Activated T-cell treated with anti-CD3 and anti-CD28 coated beads, Interleukin-2, amount 50 U/mL, for 72 hours (primary cell): ENCODE data around the gene IL6R. TPM values are rescaled to one million over a fixed set of nuclear protein-coding genes. Genes with fewer than 3 reads are reported as not detected.

Source experiments
- ATAC-seq, 2 donors: fragments of 150-1000 bp; cut with Tn5 transposase; replicated peaks in 1 of 2; 2 replicates each; pipeline ENCODE4 v1.10.0; 2021; ENCODE audit warnings: moderate library complexity in 2 of 2, mild to moderate bottlenecking in 1 of 2
- DNase-seq, 2 donors: peaks; one replicate each; pipeline ENCODE4 v3.0.0; 2021 to 2022; ENCODE audit warnings: mixed read lengths in 1 of 2
- H3K27ac Mint-ChIP-seq: one replicate; pipeline ENCODE4 v1.8.0; 2022; ENCODE audit warnings: mild to moderate bottlenecking, moderate library complexity, mixed read lengths
- H3K27me3 Mint-ChIP-seq: one replicate; pipeline ENCODE4 v1.8.0; 2022; ENCODE audit warnings: low read depth, mixed read lengths
- H3K36me3 Mint-ChIP-seq, 2 donors: one replicate each; pipeline ENCODE4 v1.8.0; 2022; ENCODE audit warnings: mixed read lengths in 2 of 2, mild to moderate bottlenecking in 1 of 2; ENCODE audit not compliant: insufficient read depth in 2 of 2
- H3K4me1 Mint-ChIP-seq: one replicate; pipeline ENCODE4 v1.8.0; 2022; ENCODE audit warnings: low read depth, mixed read lengths
- H3K4me3 Mint-ChIP-seq, 2 donors: one replicate each; pipeline ENCODE4 v1.8.0; 2022; ENCODE audit warnings: mild to moderate bottlenecking in 2 of 2, mixed read lengths in 2 of 2, moderate library complexity in 2 of 2
- H3K9me3 Mint-ChIP-seq, 2 donors: one replicate each; pipeline ENCODE4 v1.8.0; 2022; ENCODE audit warnings: mixed read lengths in 2 of 2
- total RNA-seq, 2 donors: library from RNA; stranded (reverse); gene quantifications; one replicate each; pipeline ENCODE4 v1.2.3, GENCODE V29; 2022

Gene IL6R
- total RNA-seq, 2 donors from 2014 or later = 5.7 to 12.6 TPM

DNA sequence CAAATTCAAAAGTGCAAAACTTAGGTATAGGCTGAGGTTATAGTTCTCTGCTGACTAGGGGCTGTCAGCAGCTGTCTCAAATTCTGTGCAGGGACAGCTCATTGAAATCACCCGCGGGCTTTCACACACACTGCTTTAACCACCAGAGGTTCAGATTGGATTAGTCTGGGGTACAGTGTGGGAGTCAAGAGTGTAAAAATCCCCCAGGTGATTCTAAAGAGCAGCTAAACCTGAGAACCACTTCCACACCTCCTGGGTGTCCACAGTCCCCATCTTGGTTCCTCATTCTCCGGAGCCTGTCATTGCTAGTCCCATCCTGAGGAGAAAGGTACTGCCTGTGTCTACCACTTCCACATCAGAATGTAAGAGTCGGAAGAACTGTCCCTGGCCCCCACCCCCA lies 87.0 kb downstream of the IL6R start:
- Mint-ChIP-seq H3K27ac (no peak overlapping the region), H3K27me3 (peaks cover 11% of the 10 kb centered on the region), H3K4me3 (no peak overlapping the region), H3K4me1 (peaks cover 45% of the 10 kb centered on the region), H3K36me3 (no peaks in the 10 kb centered on the region), H3K9me3 (no peaks in the 10 kb centered on the region)
- DNase-seq = peak in 1 of 2 donors; percentile 12
- ATAC-seq = peak; percentile 47 to 65

DNA sequence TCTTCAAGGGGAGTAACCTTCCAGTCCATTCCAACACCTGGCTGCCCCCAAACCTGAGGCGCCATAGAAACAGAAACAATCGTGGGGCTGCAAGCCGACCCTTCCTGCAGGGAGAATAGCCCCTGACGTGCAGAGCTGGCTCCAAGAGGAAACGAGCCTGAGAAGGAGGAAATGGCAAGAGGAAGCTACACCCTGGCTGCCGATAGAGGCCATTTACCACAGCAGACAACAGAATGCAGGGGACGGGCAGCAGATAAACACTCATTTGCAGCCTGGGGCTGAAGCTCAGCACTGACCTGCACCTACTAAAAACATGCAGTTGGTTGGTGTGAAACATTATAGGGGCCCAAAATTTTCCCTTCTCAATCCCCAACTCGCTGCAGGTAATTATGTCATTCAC lies 88.1 kb downstream of the IL6R start:
- Mint-ChIP-seq H3K4me3 (peak overlapping the region in 1 of 2 donors; percentile 3), H3K36me3 (no peaks in the 10 kb centered on the region), H3K27ac (no peak overlapping the region), H3K4me1 (peaks cover 57% of the 10 kb centered on the region), H3K9me3 (no peaks in the 10 kb centered on the region), H3K27me3 (peaks cover 11% of the 10 kb centered on the region)
- ATAC-seq (no peak), DNase-seq (peak in 1 of 2 donors; percentile 7)

DNA sequence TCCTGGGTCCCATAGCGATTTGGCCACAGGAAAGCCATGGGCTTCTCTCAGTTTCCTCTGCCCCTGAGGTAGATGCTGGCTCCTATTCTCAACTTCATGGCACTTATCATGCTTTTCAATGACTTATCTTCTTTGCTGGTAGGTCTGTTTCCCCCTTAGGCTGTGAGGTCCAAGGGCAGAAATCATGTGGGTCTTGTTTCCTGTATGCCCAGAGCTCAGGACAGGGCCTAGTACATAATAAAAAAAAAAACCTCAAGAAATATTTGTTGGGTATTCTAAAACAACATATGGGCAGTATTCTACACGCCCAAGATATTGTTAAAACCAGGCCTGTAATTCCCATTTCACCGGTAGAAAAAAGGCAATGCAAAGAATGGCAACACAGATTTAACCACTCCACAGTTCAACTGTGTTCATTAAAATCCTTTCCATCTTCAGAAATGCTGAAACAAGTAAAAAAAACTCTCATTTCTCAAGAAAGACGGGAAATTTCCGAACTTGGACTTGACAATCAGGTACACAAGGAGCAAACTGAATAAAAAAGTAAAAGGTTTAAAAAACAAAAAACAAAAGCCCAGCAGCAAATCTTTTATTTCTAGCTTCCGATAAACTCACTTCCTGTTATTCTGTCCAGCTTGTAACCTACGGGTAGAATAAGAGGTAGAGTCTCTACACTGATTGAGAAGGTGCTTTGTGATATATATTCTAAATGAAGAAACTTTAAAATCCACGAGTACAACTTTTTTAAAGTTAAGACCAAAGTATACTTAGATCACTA lies 90.5 kb downstream of the IL6R start:
- Mint-ChIP-seq H3K36me3 (peaks cover 8% of the 10 kb centered on the region in 2 donors), H3K27me3 (peaks cover 22% of the 10 kb centered on the region), H3K27ac (no peak overlapping the region), H3K9me3 (peaks cover 4 to 5% of the 10 kb centered on the region in 2 donors), H3K4me1 (peaks cover 69% of the 10 kb centered on the region), H3K4me3 (no peak overlapping the region)
- ATAC-seq (no peak), DNase-seq (no peak)

DNA sequence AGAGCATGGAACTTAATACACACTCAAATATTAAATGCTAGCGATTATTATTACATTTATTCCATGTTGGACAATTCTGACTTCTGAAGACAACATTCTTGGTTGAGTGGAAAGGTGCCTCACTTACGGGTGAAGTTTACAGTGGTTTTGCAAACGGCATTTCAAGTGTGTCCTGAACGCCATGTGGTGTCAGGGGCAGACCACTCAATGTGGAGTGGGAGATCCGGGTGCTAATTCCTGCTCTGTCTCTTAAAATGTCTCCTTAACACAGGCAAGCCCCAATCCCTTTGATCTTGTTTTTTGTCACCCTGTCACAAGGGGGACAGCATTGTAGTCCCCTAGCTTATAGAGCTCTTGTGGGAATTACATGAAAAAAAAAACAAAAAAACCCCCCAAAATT lies 91.2 kb downstream of the IL6R start:
- Mint-ChIP-seq H3K36me3 (peaks cover 9 to 12% of the 10 kb centered on the region in 2 donors), H3K9me3 (peaks cover 4 to 5% of the 10 kb centered on the region in 2 donors), H3K4me3 (peak overlapping the region; percentile 80 to 82), H3K27me3 (peaks cover 24% of the 10 kb centered on the region), H3K4me1 (peaks cover 70% of the 10 kb centered on the region), H3K27ac (peak overlapping the region; percentile 77)
- no peak for ATAC-seq
- no peak for DNase-seq

DNA sequence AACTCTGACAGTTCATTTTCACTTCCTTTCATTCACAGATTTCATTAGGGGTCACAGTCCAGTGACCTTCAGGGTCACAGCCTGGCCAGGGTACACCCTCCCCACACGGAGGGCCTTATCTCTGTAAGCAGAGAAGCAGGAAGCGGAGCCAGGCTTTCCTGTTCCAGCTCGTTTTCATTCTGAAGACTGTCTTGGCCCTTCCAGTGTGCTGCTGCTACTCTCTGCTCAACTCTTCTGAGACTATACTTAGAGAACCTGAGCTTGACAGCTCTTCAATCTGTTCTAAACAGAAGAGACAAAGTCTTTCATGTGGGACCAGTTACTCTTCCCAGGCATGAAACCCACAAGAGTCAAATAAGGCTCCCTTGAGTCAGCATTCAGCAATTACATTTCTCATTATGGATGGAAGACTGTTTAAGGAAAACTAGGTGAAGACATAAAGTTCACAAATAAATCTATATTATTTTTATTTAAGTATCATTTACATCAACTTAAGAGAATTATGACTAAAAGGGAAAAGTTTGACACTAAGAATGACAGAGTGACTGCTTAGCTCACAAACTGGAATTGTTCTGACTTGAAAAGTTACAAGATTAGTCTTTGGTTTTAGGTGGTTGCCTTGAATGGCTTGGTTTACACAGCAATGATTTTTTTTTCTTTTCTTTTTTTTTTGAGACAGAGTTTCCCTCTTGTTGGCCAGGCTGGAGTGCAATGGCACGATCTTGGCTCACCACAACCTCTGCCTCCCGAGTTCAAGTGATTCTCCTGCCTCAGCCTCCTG lies 92.1 kb downstream of the IL6R start:
- H3K4me3 Mint-ChIP-seq = peak overlapping the region; percentile 80 to 82
- H3K4me1 Mint-ChIP-seq = peaks cover 63% of the 10 kb centered on the region
- peak in 1 of 2 donors; percentile 11 for DNase-seq

DNA sequence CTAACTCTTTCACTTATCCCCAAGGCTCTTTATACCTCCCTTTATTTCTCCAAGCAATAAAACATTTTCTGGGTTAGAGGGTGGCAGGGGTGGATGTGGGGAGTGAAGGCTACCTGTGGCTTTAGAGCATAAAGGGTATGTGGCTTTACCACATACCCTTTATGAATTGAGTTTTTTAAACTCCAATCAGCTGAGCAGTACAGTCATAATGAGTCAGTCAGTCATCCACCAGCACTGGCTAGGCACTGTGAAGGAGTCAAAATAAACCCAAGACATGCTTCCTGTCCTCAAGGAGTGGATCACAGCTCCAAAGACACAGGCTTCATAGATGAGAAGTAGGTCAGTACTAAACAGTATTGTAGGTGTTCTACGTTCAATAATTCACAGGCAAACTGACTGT lies 94.3 kb downstream of the IL6R start:
- DNase-seq = peak; percentile 18 to 27
- H3K9me3 Mint-ChIP-seq = peaks cover 4 to 5% of the 10 kb centered on the region in 2 donors
- H3K4me1 Mint-ChIP-seq = peaks cover 44% of the 10 kb centered on the region
- peaks cover 11 to 12% of the 10 kb centered on the region in 2 donors for H3K36me3 Mint-ChIP-seq
- H3K27ac Mint-ChIP-seq = no peak overlapping the region
- H3K27me3 Mint-ChIP-seq = peaks cover 30% of the 10 kb centered on the region
- peak overlapping the region in 1 of 2 donors; percentile 56 for H3K4me3 Mint-ChIP-seq
- peak; percentile 65 to 74 for ATAC-seq

More for the DNA sequence above, 92.1 kb downstream of the IL6R start:
- peaks cover 9 to 12% of the 10 kb centered on the region in 2 donors for H3K36me3 Mint-ChIP-seq
- H3K27me3 Mint-ChIP-seq = peaks cover 20% of the 10 kb centered on the region
- peak overlapping the region; percentile 77 for H3K27ac Mint-ChIP-seq
- peaks cover 4 to 5% of the 10 kb centered on the region in 2 donors for H3K9me3 Mint-ChIP-seq
- peak; percentile 77 to 79 for ATAC-seq

DNA sequence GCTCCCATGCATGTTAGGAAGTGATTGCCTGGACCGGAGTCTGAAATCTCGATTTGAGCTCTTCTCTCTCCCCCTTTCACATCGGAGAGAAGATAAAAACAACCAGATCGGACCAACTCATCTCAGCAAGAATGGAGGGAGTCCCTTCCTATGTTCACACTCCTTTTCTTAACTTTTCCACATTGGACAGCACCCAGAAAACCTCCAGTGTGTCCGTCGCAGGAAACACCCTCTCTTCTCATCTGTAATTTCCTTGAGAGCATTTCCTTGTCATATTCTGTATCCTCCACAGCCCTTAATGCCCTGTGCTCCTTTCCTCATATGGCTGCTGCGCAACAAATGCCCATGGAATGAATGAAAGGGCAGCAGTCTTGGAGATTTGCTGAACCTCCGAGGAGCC lies 95.4 kb downstream of the IL6R start:
- Mint-ChIP-seq H3K9me3 (peaks cover 4 to 5% of the 10 kb centered on the region in 2 donors), H3K27me3 (peaks cover 39% of the 10 kb centered on the region), H3K36me3 (peaks cover 11 to 12% of the 10 kb centered on the region in 2 donors), H3K27ac (no peak overlapping the region), H3K4me1 (peaks cover 42% of the 10 kb centered on the region), H3K4me3 (peak overlapping the region in 1 of 2 donors; percentile 63)
- DNase-seq (no peak), ATAC-seq (no peak)

DNA sequence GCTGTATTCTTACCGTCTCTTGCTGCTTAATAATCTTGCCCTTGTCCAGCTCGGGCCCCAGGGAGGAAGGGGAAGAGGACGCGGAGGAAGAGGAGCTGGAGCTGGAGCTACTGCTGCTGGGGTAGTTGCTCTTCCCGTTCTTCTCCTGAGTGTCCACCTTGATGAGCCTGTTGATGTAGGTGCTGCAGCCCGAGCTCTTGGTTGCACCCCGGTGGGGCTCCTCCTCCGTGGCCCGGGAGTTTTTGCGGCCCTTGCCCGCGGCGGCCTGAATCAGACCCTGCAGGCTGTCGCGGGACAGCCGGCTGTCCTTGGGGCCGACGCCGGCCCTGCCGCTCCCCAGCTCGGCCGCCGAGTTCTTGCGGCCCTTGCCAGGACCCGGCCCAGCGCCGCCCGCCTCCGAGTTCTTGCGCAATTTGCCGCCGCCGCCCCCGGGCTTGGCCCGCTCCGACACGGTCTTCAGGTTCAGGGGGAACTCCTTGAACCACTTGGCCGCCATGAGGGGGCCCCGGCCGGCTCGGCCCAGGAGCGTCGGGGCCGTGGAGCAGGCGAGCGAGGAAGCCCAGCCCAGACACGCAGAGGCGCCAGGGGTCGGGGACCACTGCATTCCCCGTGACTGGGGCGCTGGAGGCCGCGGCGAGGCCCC lies 96.4 kb downstream of the IL6R start:
- peaks cover 11 to 12% of the 10 kb centered on the region in 2 donors for H3K36me3 Mint-ChIP-seq
- ATAC-seq (peak in 1 of 2 donors; percentile 10), DNase-seq (peak in 1 of 2 donors; percentile 35)
- no peak overlapping the region for H3K27ac Mint-ChIP-seq
- H3K4me3 Mint-ChIP-seq = peak overlapping the region; percentile 63 to 74
- peaks cover 34% of the 10 kb centered on the region for H3K4me1 Mint-ChIP-seq
- peaks cover 4 to 5% of the 10 kb centered on the region in 2 donors for H3K9me3 Mint-ChIP-seq
- H3K27me3 Mint-ChIP-seq = peaks cover 39% of the 10 kb centered on the region

DNA sequence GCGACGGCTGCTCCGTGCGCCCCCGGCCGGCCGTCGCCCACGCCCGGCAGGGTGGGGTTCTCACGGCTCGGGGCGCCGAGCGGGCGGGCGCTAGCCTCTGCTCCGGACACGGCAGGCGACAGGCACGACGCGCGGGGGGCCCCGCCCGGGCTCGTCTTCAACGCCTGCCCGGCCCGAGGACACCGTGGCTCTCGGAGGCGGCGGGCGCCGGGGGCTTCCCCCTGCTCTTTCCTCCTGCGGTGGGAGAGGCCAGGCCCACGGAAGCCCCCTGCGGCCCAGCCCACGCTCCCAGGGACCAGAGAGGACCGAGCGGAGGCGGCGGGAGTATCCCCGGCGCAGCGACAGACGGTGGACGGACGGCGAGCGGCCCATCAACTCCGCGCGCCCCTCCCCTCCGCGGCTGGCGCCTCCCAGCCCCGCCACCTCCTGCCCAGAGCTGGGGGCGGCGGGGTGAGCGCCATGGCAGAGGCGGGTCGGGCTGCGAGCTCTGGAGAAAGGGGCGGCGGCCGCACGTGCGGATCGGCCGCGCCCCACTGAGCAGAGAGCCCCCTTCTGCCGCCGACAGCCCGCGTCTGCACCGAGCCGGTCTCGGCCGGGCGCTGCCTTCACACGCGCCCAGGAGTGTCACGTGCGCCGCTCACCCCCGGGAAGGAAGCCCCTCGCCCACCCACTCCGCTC lies 97.1 kb downstream of the IL6R start, which contains the start of the genes SHE and TDRD10:
Gene SHE, minus strand, starts transcription at position 347 of the 678 bp plus-strand sequence. CDS start 386 bp downstream, outside the sequence.
Gene TDRD10, plus strand, starts transcription at position 154 of the 678 bp plus-strand sequence. CDS start 4,685 bp downstream, outside the sequence.
- H3K36me3 Mint-ChIP-seq = peaks cover 11 to 12% of the 10 kb centered on the region in 2 donors
- peaks cover 45% of the 10 kb centered on the region for H3K27me3 Mint-ChIP-seq
- H3K9me3 Mint-ChIP-seq = peaks cover 4 to 5% of the 10 kb centered on the region in 2 donors
- H3K27ac Mint-ChIP-seq = no peak within 1 kb of the TSS
- H3K4me1 Mint-ChIP-seq = peaks cover 27% of the 10 kb centered on the region
- peak within 1 kb of the TSS; percentile 68 to 74 for H3K4me3 Mint-ChIP-seq
- DNase-seq (peak; percentile 30 to 40), ATAC-seq (peak; percentile 27 to 32)

DNA sequence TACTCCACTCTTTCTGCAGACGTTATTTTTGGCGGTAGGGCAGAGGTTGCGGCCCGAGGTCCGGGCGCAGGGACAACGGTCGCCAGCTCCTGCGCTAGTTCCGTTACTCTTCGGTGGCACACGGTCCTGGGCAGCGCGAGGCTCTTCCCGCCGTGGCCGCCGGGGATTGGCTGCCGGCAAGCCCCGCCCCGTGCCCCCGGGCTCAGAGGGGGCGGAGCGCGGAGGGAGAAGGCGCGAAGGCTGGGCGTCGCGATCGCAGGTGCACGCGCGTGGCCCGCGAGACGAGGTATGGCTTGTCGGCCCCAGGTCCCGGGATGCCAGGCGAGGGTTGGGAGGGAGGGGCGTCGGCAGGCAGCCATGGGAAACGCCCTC lies 97.6 kb downstream of the IL6R start:
- Mint-ChIP-seq H3K4me3 (peak overlapping the region; percentile 68 to 71), H3K27me3 (peaks cover 50% of the 10 kb centered on the region), H3K27ac (no peak overlapping the region), H3K9me3 (peaks cover 4 to 5% of the 10 kb centered on the region in 2 donors), H3K36me3 (peaks cover 11 to 12% of the 10 kb centered on the region in 2 donors), H3K4me1 (peaks cover 22% of the 10 kb centered on the region)
- DNase-seq = no peak
- ATAC-seq = peak; percentile 2 to 5

DNA sequence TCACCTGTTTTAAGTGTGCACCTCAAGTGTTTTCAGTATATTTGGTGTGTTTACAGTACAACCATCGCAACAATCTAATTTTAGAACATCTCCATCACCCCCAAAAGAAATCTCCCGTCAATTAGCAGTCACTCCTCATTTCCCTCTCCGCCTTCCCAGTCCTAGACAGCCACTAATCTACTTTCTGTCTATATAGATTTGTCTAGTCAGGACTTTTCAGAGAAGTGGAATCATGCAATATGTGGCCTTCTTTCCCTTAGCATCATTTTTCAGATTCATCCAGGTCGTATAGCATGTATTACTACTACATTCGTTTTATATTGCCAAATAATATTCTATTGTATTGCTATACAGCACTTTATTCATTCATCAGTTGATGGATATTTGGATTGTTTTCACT lies 98.8 kb downstream of the IL6R start:
- H3K9me3 Mint-ChIP-seq = peaks cover 4 to 5% of the 10 kb centered on the region in 2 donors
- DNase-seq (no peak), ATAC-seq (no peak)
- peaks cover 52% of the 10 kb centered on the region for H3K27me3 Mint-ChIP-seq
- peaks cover 11% of the 10 kb centered on the region for H3K4me1 Mint-ChIP-seq
- H3K27ac Mint-ChIP-seq = no peak overlapping the region
- H3K36me3 Mint-ChIP-seq = peaks cover 10 to 11% of the 10 kb centered on the region in 2 donors
- H3K4me3 Mint-ChIP-seq = peak overlapping the region in 1 of 2 donors; percentile 32

DNA sequence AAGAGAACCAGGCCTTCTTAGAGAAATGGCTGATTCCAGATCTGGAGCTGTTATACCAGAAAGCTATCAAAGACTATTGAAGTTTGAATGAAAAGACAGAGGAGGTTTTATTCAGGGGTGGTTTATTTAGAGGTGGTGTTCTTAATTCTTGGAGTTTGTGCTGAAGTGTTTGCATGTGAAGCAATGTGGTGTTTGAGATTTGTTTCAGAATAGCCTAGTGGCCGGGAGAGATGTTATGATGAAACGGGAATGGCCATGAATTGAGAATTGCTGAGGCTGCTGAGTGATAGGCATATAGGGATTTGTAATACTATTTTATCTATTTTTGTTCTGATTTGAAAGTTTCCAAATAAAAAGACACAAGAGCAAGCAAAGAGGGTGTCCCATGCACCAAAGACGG lies 107.6 kb downstream of the IL6R start:
- DNase-seq (no peak), ATAC-seq (no peak)
- no peaks in the 10 kb centered on the region for H3K9me3 Mint-ChIP-seq
- H3K4me1 Mint-ChIP-seq = no peaks in the 10 kb centered on the region
- H3K27ac Mint-ChIP-seq = no peak overlapping the region
- H3K27me3 Mint-ChIP-seq = peaks cover 23% of the 10 kb centered on the region
- H3K36me3 Mint-ChIP-seq = no peaks in the 10 kb centered on the region
- H3K4me3 Mint-ChIP-seq = no peak overlapping the region
